ENCODE data around the gene IKZF1. TPM values are rescaled to one million over a fixed set of nuclear protein-coding genes. Genes with fewer than 3 reads are reported as not detected.

The IKZF1 gene
- total and polyA plus RNA-seq, 2 donors (not counting 1 experiment from before 2014, with no cell fraction given): 0.01 TPM; not detected in 1

- no peaks in the 10 kb centered on the region for H3K27me3 ChIP-seq (ENCODE audit: control insufficient read depth, insufficient read depth, low read length)
- no peak for TF ChIP-seq CTCF (conservative IDR thresholded peaks at IDR 0.05 in 1 of 2, IDR thresholded peaks at IDR 0.05 in 1 of 2; ENCODE audit: low read depth in 1 of 2, low read length in 2 of 2)
- no peak for TF ChIP-seq EZH2 (IDR thresholded peaks at IDR 0.05; ENCODE audit: low read length, missing control alignments)
- no peak overlapping the region for H2AFZ ChIP-seq (ENCODE audit: low read length)
- H3K9me3 ChIP-seq (ENCODE audit: control insufficient read depth, insufficient read depth, low read depth, low read length): no peaks in the 10 kb centered on the region
- H3K9ac ChIP-seq (ENCODE audit: insufficient read depth, low read length): no peak overlapping the region
- no peaks in the 10 kb centered on the region for H3K4me1 ChIP-seq (ENCODE audit: control insufficient read depth, extremely low read depth, insufficient read depth, low read length)
- H4K20me1 ChIP-seq (ENCODE audit: control insufficient read depth, extremely low read depth, insufficient read depth, low read length): no peaks in the 10 kb centered on the region
- H3K36me3 ChIP-seq (ENCODE audit: control insufficient read depth, insufficient read depth, low read length): no peaks in the 10 kb centered on the region
- no peak for DNase-seq (ENCODE audit: low read depth in 2 of 2)
- H3K4me2 ChIP-seq (ENCODE audit: extremely low read depth, insufficient read depth, low read length): no peak overlapping the region
- no peaks in the 10 kb centered on the region for H3K79me2 ChIP-seq (ENCODE audit: control insufficient read depth, insufficient read depth, low read length)
- no peak overlapping the region for H3K27ac ChIP-seq (ENCODE audit: insufficient read depth, low read length)
- no peak overlapping the region for H3K4me3 ChIP-seq (replicated peaks in 1 of 4; ENCODE audit: control extremely low read depth in 1 of 4, insufficient read depth in 1 of 4, low read depth in 3 of 4, low read length in 4 of 4)
These were observed 89.8 kb downstream of the IKZF1 start for GRCh38 chr7:50394315-50394714.

GRCh38 chr7:50396856-50397255 is 92.3 kb downstream of the IKZF1 start:
- H2AFZ ChIP-seq (ENCODE audit: low read length): no peak overlapping the region
- no peaks in the 10 kb centered on the region for H3K36me3 ChIP-seq (ENCODE audit: control insufficient read depth, insufficient read depth, low read length)
- H3K79me2 ChIP-seq (ENCODE audit: control insufficient read depth, insufficient read depth, low read length): no peaks in the 10 kb centered on the region
- no peak overlapping the region for H3K9ac ChIP-seq (ENCODE audit: insufficient read depth, low read length)
- no peak overlapping the region for H3K4me3 ChIP-seq (replicated peaks in 1 of 4; ENCODE audit: control extremely low read depth in 1 of 4, insufficient read depth in 1 of 4, low read depth in 3 of 4, low read length in 4 of 4)
- H3K27ac ChIP-seq (ENCODE audit: insufficient read depth, low read length): no peak overlapping the region
- H3K4me1 ChIP-seq (ENCODE audit: control insufficient read depth, extremely low read depth, insufficient read depth, low read length): no peaks in the 10 kb centered on the region
- H3K9me3 ChIP-seq (ENCODE audit: control insufficient read depth, insufficient read depth, low read depth, low read length): no peaks in the 10 kb centered on the region
- no peaks in the 10 kb centered on the region for H4K20me1 ChIP-seq (ENCODE audit: control insufficient read depth, extremely low read depth, insufficient read depth, low read length)
- no peak overlapping the region for H3K4me2 ChIP-seq (ENCODE audit: extremely low read depth, insufficient read depth, low read length)
- H3K27me3 ChIP-seq (ENCODE audit: control insufficient read depth, insufficient read depth, low read length): peaks cover 11% of the 10 kb centered on the region
- no peak for DNase-seq (ENCODE audit: low read depth in 2 of 2)
- TF ChIP-seq CTCF (conservative IDR thresholded peaks at IDR 0.05 in 1 of 2, IDR thresholded peaks at IDR 0.05 in 1 of 2; ENCODE audit: low read depth in 1 of 2, low read length in 2 of 2): no peak
- TF ChIP-seq EZH2 (IDR thresholded peaks at IDR 0.05; ENCODE audit: low read length, missing control alignments): no peak

GRCh38 chr7:50397320-50397970 is 92.9 kb downstream of the IKZF1 start:
- Histone ChIP-seq H3K36me3 (ENCODE audit: control insufficient read depth, insufficient read depth, low read length) (no peaks in the 10 kb centered on the region), H3K27ac (ENCODE audit: insufficient read depth, low read length) (no peak overlapping the region), H3K79me2 (ENCODE audit: control insufficient read depth, insufficient read depth, low read length) (no peaks in the 10 kb centered on the region), H3K4me2 (ENCODE audit: extremely low read depth, insufficient read depth, low read length) (no peak overlapping the region), H3K4me3 (replicated peaks in 1 of 4; ENCODE audit: control extremely low read depth in 1 of 4, insufficient read depth in 1 of 4, low read depth in 3 of 4, low read length in 4 of 4) (no peak overlapping the region), H3K9me3 (ENCODE audit: control insufficient read depth, insufficient read depth, low read depth, low read length) (no peaks in the 10 kb centered on the region), H3K27me3 (ENCODE audit: control insufficient read depth, insufficient read depth, low read length) (peaks cover 11% of the 10 kb centered on the region), H2AFZ (ENCODE audit: low read length) (no peak overlapping the region), H3K4me1 (ENCODE audit: control insufficient read depth, extremely low read depth, insufficient read depth, low read length) (no peaks in the 10 kb centered on the region), H4K20me1 (ENCODE audit: control insufficient read depth, extremely low read depth, insufficient read depth, low read length) (no peaks in the 10 kb centered on the region), H3K9ac (ENCODE audit: insufficient read depth, low read length) (no peak overlapping the region)
- no peak for TF ChIP-seq EZH2 (IDR thresholded peaks at IDR 0.05; ENCODE audit: low read length, missing control alignments)
- TF ChIP-seq CTCF (conservative IDR thresholded peaks at IDR 0.05 in 1 of 2, IDR thresholded peaks at IDR 0.05 in 1 of 2; ENCODE audit: low read depth in 1 of 2, low read length in 2 of 2): no peak
- no peak for DNase-seq (ENCODE audit: low read depth in 2 of 2)
